DMS79 treated with DMSO at 0.1 percent for 48 hours (cell line): Measurements from ENCODE around the gene IMPA2.
"Not testable (repeated sequence)": the region's sequence is repeated elsewhere in the genome, so short reads cannot be mapped to it uniquely, and the experiment has no call there.

ENCODE experiments used
- DNase-seq: peaks from one replicate; lab custom pipeline; 2025; lab: John Stamatoyannopoulos, UW

IMPA2 gene

GRCh38 chr18:12028674-12029073 lies 47.4 kb downstream of the IMPA2 start:
- no peak for DNase-seq

GRCh38 chr18:12029786-12030584 lies 48.7 kb downstream of the IMPA2 start:
- no peak for DNase-seq

DNA sequence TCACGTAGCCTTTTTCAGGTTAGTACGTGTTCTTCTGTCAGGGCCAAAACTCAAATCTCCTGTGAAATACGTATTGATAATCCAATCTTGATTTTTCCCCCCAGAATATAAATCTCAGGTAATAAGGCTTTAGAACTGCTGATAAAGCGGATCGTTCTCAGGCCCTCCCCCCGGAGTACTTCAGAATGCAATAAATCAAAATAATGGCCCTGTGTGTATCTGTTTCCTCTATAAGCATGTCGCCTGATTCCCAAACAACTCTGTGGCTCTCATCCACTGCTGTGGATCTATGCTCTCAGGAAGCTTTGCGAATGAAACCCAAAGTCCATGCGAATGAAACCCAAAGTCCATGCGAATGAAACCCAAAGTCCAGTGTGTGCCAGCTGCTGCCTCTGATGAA lies 49.4 kb downstream of the IMPA2 start:
- DNase-seq = no peak

GRCh38 chr18:12031181-12031580 lies 49.9 kb downstream of the IMPA2 start:
- no peak for DNase-seq

DNA sequence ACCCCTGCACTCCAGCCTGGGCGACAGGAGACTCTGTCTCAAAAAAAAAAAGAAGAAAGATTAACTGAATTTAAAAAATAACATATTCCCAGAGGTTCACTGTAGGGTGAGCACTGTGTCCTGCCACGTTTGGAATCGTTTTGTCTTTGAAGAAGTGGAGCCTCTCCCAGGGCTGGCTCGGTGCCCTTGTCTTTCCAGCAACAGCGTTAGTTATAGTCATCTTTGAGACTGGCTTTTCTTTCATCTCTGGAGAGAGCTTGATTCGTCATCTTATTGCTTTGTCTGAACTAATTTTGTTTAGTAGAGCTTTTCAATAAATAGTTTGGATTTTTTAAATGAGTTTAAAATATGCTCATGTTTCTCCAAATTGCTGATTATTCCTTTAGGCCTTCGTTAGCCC lies 50.5 kb downstream of the IMPA2 start:
- no peak for DNase-seq

- DNase-seq = no peak
Observed at GRCh38 chr18:12032786-12033642, 51.7 kb downstream of the IMPA2 start.

GRCh38 chr18:12033643-12034025 lies 52.3 kb downstream of the IMPA2 start:
- DNase-seq = no peak

DNA sequence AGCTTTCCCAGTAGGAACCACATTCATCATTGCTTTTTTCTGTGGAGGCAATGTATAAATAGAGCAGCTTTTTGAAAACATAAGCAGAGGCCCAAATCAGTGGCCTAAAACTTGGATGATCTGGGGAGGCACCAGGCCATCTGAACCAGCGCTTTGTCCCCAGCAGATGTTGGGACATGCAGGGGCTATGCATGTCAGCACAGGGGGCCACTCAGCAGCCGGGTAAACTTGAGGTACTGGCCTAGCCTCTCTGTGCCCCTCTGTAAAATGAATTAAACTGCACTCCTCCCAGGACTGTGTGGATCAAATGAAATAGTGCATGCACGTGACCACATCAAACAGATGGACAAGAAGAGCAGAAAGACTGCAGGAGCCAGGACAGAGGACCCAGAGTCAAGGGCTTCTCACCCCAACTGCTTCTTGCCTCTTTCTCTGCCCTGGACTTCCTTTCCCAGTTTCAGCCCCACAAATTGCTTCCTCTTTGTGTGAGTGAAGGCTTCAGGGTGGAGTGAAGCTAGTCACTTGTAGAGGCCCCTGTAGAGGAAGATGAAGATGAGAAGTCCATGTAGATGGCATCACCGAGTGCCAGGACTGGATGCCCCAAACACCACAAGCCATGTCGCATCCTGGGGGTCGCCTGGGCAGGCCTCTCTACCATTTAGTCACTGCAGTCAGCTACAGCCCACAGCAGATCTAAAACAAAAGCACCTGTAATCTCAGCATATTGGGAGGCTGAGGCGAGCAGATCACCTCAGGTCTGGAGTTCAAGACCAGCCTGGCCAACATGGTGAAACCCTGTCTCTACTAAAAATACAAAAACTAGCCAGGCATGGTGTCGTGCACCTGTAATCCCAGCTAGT lies 53.2 kb downstream of the IMPA2 start:
- DNase-seq = no peak

- no peak for DNase-seq
Observed at GRCh38 chr18:12035481-12035880, 54.2 kb downstream of the IMPA2 start.

DNA sequence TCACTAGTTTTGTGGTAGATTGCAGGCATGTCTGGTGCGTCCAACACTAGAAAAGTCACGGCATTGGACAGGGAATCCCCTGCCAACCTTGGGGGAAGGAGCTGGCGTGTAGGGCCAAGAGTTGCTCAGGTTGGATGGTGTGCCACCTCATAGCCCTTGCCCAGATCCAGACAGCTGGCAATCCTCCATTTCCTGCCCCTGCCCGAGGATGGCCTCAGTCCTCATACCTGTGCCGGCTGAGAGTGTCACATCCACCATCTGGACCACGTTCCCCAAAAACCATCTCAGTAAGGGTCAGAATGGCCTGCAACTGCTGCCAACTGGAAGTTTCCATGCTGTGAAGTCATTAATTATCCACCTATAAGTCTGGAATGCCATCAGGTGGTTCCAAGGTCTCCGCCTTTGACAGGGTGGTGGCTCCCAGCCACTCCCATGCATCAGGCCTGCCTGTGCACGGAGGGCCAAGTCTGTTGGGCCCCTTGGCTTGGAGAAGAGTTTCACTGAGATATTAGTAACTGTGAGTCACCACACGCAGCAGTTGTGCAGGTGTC lies 55.0 kb downstream of the IMPA2 start:
- no peak for DNase-seq

DNA sequence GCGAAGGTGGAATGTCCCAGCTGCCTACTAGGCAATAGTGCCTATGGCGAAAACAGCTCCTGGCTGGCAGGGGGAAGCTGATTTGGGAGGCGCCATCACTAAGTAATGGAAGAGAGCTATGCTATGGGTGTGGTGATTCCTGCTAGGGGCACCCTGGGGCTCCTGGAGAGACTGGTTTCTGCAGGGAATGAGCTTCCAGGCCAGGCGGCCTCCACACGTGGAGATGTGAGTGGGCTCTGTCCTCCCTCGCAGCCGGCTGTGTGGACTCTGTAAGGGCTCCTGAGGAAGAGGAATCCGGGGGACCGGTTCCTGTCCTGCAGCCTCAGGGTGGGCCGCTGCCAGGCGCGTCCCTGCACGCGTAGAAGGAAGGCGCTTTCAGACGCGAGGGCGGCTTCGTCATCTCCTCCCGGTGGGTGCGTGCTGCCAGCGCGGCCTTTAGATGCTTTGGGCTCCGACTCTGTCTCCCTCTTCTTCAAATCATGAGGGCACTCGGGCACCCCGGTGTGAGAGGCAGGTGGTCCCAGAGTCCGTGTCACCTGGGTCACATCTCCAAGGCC lies 56.9 kb downstream of the IMPA2 start:
- no peak for DNase-seq

- peak; percentile 60 for DNase-seq
Observed at GRCh38 chr18:12038639-12039539, 57.6 kb downstream of the IMPA2 start.

- not testable (repeated sequence) for DNase-seq
Observed at GRCh38 chr18:12039540-12039930, 58.2 kb downstream of the IMPA2 start.

DNA sequence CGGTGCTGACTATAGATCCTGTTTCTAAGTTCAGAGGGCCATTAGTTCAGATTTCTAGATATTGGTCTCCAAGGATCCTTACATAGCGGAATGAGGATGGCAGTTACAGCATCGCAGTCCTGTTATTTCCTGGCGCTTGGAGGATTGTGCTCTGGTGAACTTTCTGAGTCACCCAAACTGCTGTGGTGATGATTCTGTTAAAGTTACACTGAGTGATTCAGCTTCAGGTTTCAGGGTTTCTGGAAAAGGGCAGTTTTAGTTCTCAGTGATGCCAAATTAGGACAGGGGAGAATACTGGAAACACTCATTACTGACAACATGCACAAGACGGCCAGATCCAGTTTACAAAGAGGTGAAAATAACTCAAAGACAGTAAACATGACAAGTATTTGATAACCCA lies 60.3 kb downstream of the IMPA2 start:
- no peak for DNase-seq

DNA sequence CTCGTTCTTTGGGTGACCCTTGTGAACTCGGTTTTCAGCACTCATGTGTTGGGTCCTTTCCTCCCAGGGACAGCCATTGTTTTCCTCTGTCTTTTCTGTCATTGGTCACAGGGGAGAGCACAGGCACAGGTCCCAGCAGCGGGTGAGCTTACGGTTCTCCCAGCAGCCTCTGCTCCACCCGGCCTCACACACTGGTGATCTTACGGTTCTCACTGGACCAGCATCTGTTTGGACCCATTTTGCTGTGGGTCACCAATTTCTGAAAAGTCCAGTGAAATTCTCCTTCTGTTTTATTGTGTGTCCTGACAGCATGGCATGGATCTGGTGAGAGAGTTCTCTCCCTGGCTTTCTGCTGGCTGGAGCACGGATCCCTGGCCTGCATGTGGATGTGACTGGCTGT lies 62.5 kb downstream of the IMPA2 start:
- DNase-seq = no peak

GRCh38 chr18:12044591-12044990 lies 63.3 kb downstream of the IMPA2 start:
- DNase-seq = no peak

GRCh38 chr18:12046046-12046750 lies 64.9 kb downstream of the IMPA2 start:
- no peak for DNase-seq

- no peak for DNase-seq
Observed at GRCh38 chr18:12046751-12047335, 65.5 kb downstream of the IMPA2 start.

DNA sequence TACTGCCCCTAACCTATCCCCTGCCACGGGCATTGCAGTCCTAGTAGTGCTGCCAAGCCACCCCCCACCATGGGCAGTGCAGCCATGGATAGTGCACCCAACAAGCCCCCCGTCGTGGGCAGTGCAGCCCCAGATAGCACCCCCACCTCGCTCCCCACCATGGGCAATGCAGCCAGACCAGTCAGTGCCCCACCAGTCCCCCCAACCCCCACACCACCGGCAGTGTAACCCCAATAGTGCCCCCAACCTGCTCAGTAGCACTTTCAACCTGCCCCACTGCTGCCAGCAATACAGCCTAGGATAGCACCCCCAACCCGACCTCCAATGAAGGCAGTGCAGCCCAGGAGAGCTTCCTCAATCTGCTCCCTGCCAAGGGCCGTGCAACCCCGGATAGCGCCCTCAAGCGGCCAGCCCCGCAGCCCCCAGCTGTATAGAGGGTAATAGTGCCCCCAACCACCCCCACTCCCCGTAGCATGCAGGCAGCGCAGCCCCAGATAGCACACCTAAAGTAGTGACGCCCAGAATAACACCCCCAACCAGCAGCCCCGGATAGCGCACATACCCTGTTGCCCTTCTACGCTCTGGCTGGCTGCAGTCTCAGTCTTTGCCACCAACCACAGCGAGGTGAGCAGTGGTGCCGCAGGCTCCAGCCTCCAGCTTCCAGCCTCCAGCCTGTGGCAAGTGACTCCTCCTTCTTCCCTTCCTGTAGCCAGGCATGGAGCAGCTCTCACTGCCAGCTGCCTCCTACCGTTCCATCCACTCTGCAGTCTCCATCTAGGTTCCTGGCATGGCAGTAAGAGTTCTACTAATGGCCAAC lies 66.9 kb downstream of the IMPA2 start:
- DNase-seq = no peak
